Endothelial cell of umbilical vein (primary cell): ENCODE measurements around the gene CDK6. TPM values are rescaled to one million over a fixed set of nuclear protein-coding genes. Genes with fewer than 3 reads are reported as not detected.
A peak's percentile ranks its signal among the peaks of the same experiment; 100 is the strongest.

Experiments used
- BruUV-seq: library from RNA; stranded (reverse); fragments of 400-500 nt; replicated peaks from 2 replicates; lab custom pipeline; 2021; lab: Mats Ljungman, UMichigan
- CTCF ChIA-PET: fragments of 300-600, 350-600 bp; sonication (Branson Sonifier 250); formaldehyde crosslinking; loops from one replicate; lab custom pipeline; 2021; ENCODE audit warnings: antibody characterized with exemption, inconsistent platforms; lab: Charles Lee
- POLR2A ChIA-PET: fragments of 300-600, 350-600 bp; sonication (Branson Sonifier 250); formaldehyde crosslinking; loops from one replicate; lab custom pipeline; 2021; ENCODE audit warnings: antibody characterized with exemption, inconsistent platforms; lab: Charles Lee
- DNase-seq: peaks from one replicate; pipeline ENCODE4 v3.0.0-alpha.2; 2011; ENCODE audit warnings: low read depth, low spot score
- FAIRE-seq: peaks from 2 replicates; lab custom pipeline; 2011; peaks lifted over from hg19 to GRCh38; lab: Jason Lieb, UNC
- H2AFZ ChIP-seq: 2 replicates; pipeline ENCODE4 v1.6.0; 2012; ENCODE audit warnings: low read depth, low read length, control low read depth, inconsistent platforms
- H3K27ac ChIP-seq: 2 replicates; pipeline ENCODE4 v1.5.1; 2011; ENCODE audit warnings: low read depth, mild to moderate bottlenecking, control low read depth, low read length, moderate library complexity; ENCODE audit not compliant: insufficient read depth
- H3K27me3 ChIP-seq, 2 experiments: 2 replicates each; pipeline versions ENCODE4 v1.6.0 to v1.6.1; 2011; ENCODE audit warnings: low read length in 2 of 2, mixed read lengths in 1 of 2; ENCODE audit not compliant: control insufficient read depth in 2 of 2, insufficient read depth in 2 of 2
- H3K36me3 ChIP-seq, 2 experiments: 2 replicates in 1 of 2; 3 replicates in 1 of 2; pipeline ENCODE4 v1.5.1; 2011; ENCODE audit warnings: low read length in 2 of 2, mild to moderate bottlenecking in 1 of 2, moderate library complexity in 1 of 2; ENCODE audit not compliant: control insufficient read depth in 2 of 2, insufficient read depth in 2 of 2; ENCODE audit errors: extremely low read depth in 1 of 2
- H3K4me1 ChIP-seq: 3 replicates; pipeline ENCODE4 v1.5.1; 2011; ENCODE audit warnings: mild to moderate bottlenecking, low read length; ENCODE audit not compliant: control insufficient read depth, insufficient read depth; ENCODE audit errors: extremely low read depth
- H3K4me2 ChIP-seq: 2 replicates; pipeline ENCODE4 v1.6.1; 2011; ENCODE audit warnings: low read length, control low read depth, mixed read lengths; ENCODE audit not compliant: insufficient read depth
- H3K4me3 ChIP-seq, 3 experiments: fragments of 200-600 bp in 1 of 3; sonication (generic), shearing (Covaris generic) in 1 of 3; replicated peaks in 1 of 3; 2 replicates each; pipeline ENCODE4 v1.5.1; 2011 to 2016; ENCODE audit warnings: control low read depth in 3 of 3, low read length in 3 of 3, mild to moderate bottlenecking in 2 of 3, inconsistent platforms in 1 of 3, low read depth in 1 of 3, moderate library complexity in 1 of 3; ENCODE audit not compliant: insufficient read depth in 1 of 3
- H3K79me2 ChIP-seq: 2 replicates; pipeline ENCODE4 v1.6.0; 2012; ENCODE audit warnings: low read length, inconsistent platforms; ENCODE audit not compliant: control insufficient read depth, insufficient read depth
- H3K9ac ChIP-seq: replicated peaks from 2 replicates; pipeline ENCODE3; 2011; ENCODE audit warnings: low read length, control low read depth; ENCODE audit not compliant: insufficient read depth; ENCODE audit errors: extremely low read depth
- H3K9me1 ChIP-seq: replicated peaks from 3 replicates; pipeline ENCODE4 v1.6.0; 2011; ENCODE audit warnings: mild to moderate bottlenecking, low read length; ENCODE audit not compliant: control insufficient read depth, insufficient read depth; ENCODE audit errors: extremely low read depth
- H3K9me3 ChIP-seq: replicated peaks from 2 replicates; pipeline ENCODE4 v1.5.1; 2012; ENCODE audit warnings: low read length, inconsistent platforms; ENCODE audit not compliant: control insufficient read depth, insufficient read depth
- H4K20me1 ChIP-seq: replicated peaks from 2 replicates; pipeline ENCODE3; 2011; ENCODE audit warnings: mild to moderate bottlenecking, low read length; ENCODE audit not compliant: control insufficient read depth, insufficient read depth; ENCODE audit errors: extremely low read depth
- FOS ChIP-seq: IDR thresholded peaks from 2 replicates; pipeline ENCODE4 v1.6.1; 2011; ENCODE audit warnings: mild to moderate bottlenecking, low read length, moderate library complexity, borderline replicate concordance; ENCODE audit not compliant: insufficient read depth
- JUN ChIP-seq: IDR thresholded peaks from 2 replicates; pipeline ENCODE4 v1.6.1; 2011; ENCODE audit warnings: borderline replicate concordance, low read depth; ENCODE audit not compliant: insufficient read length, insufficient read depth
- MYC ChIP-seq: IDR thresholded peaks from one replicate; pipeline ENCODE4 v1.6.1; 2011; ENCODE audit warnings: mild to moderate bottlenecking, low read depth, low read length
- dilution Hi-C: fragments of 300-500 bp; cut with MboI; formaldehyde crosslinking; loops from one replicate; pipeline ENCODE4 v1.15.0; 2019; ENCODE audit warnings: low sequenced_read_pairs; ENCODE audit not compliant: extremely low pct_ligation_motif_present
- intact Hi-C: fragments of 100-400 bp; cut with micrococcal nuclease; formaldehyde crosslinking; loops from one replicate; pipeline ENCODE4 v1.10.0; 2022
- polyA plus RNA-seq, 4 experiments: library from polyadenylated mRNA; depleted of rRNA in 3 of 4; stranded (reverse) in 3 of 4; unstranded in 1 of 4; fragments of >200 nt; gene quantifications; 2 replicates each; pipeline versions ENCODE4 v1.2.1 to v1.2.3, GENCODE V29; 2011 to 2012; ENCODE audit warnings: missing spikeins in 1 of 4
- total RNA-seq: library from RNA; stranded (reverse); gene quantifications from 2 replicates; pipeline ENCODE4 v1.2.3, GENCODE V29; 2021

Gene CDK6
- total and polyA plus RNA-seq, 2 donors (not counting 3 experiments of a cell fraction or from before 2014, with no cell fraction given), result 6.0 to 28.2 TPM

DNA sequence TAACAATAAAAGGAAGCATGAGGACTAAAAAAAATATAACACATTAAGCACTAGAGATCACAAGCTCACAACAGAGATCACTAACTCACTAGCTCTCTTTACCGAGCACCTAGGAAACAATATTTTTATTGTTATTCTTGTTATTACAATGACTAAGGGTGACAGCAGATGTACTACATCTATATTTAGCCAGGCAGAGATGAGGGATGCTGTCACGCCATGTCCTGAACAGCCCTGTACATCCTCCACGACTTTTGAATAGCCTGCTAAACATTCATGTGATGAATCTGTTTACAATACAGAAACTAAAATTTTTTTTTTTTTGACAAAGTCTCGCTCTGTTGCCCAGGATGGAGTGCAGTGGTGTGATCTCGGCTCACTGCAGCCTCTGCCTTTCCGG, 268.9 kb downstream of the CDK6 start:
- FAIRE-seq (no peak), DNase-seq (no peak)
- intact Hi-C loops, result no loop called here
- dilution Hi-C loops, result no loop called here
- H2AFZ ChIP-seq, result no peak overlapping the region
- H3K27ac ChIP-seq, result no peak overlapping the region
- ChIA-PET POLR2A (no interaction called here), CTCF (interaction anchor here (1.6 kb wide), 1 partner anchor 10 kb away, joined by 7 read pairs; no protein-coding TSS in a partner anchor)
- TF ChIP-seq JUN (peak; percentile 2), FOS (no peak)
- peaks cover 15% of the 10 kb centered on the region for H3K4me1 ChIP-seq
- H3K9me1 ChIP-seq, result no peaks in the 10 kb centered on the region
- H3K9me3 ChIP-seq, result no peaks in the 10 kb centered on the region
- H3K4me2 ChIP-seq, result no peak overlapping the region
- H3K4me3 ChIP-seq, result no peak overlapping the region
- BruUV-seq, result no TSS peak
- H3K36me3 ChIP-seq, result peaks cover 7 to 15% of the 10 kb centered on the region in 2 experiments
- no peaks in the 10 kb centered on the region for H4K20me1 ChIP-seq
- no peak overlapping the region for H3K9ac ChIP-seq
- H3K27me3 ChIP-seq, result no peaks in the 10 kb centered on the region
- H3K79me2 ChIP-seq, result no peaks in the 10 kb centered on the region

DNA sequence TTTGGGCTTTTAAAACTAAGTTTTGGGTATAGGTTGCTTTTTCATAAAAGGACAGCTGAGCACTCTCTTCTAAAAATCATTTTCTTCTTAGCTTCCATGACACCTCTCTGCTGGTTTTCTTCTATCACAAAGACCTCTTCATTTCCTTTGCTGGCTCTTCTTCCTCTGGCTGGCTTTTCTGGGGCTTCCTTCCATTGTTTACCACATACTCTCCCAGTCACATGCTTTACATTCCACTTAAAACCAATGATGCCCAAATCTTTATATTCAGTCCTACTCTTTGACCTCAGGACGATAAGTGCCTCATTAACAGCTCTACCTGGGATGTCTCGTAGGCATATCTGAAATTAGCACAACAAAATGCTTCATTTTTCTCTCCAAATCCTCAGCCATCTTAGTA, 273.0 kb downstream of the CDK6 start:
- Histone ChIP-seq H3K9me1 (no peaks in the 10 kb centered on the region), H3K9ac (no peak overlapping the region), H2AFZ (no peak overlapping the region), H3K4me2 (peak overlapping the region; percentile 59), H3K4me1 (peaks cover 15% of the 10 kb centered on the region), H3K27me3 (no peaks in the 10 kb centered on the region), H4K20me1 (no peaks in the 10 kb centered on the region), H3K79me2 (no peaks in the 10 kb centered on the region), H3K36me3 (peaks cover 2 to 13% of the 10 kb centered on the region in 2 experiments), H3K27ac (peak overlapping the region; percentile 38), H3K4me3 (no peak overlapping the region), H3K9me3 (no peaks in the 10 kb centered on the region)
- intact Hi-C loops, result no loop called here
- no peak for TF ChIP-seq MYC
- no peak for TF ChIP-seq FOS
- POLR2A ChIA-PET, result no interaction called here
- dilution Hi-C loops, result no loop called here
- CTCF ChIA-PET, result interaction anchor here (0.9 to 1.5 kb wide), 5 partner anchors 12 to 102 kb away, joined by 3 to 5 read pairs (median 3); partner anchors contain the start of genes PEX1 and RBM48
- FAIRE-seq (no peak), DNase-seq (peak; percentile 41)
- BruUV-seq, result no TSS peak
